SKM-1 treated with dmso at 0.1 percent for 144 hours (cell line): ENCODE measurements around the gene COL25A1.
"Not testable (repeated sequence)": the region's sequence is repeated elsewhere in the genome, so short reads cannot be mapped to it uniquely, and the experiment has no call there.

Source experiments
- DNase-seq: peaks from one replicate; lab custom pipeline; 2025; ENCODE audit not compliant: unreplicated experiment; lab: John Stamatoyannopoulos, UW

Gene COL25A1

DNA sequence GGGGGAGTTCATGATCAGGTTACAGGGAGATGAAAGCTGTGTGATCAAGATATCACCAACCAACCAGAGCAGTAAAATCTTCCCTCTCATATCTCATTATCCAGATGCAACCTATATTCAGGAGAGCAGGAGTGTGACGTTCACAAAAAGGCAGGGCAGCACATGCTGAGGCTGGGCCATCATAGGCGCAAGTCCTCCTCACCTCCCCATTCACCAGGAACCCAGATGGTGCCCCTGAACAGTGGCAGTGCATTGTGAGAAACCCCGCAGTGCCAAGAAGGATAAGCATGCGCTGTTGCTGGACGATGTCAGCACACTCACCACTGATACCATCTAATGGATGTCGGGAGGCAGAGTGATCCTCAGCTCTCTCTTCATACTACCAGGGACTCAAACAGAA, 170.9 kb downstream of the COL25A1 start:
- no peak for DNase-seq

DNA sequence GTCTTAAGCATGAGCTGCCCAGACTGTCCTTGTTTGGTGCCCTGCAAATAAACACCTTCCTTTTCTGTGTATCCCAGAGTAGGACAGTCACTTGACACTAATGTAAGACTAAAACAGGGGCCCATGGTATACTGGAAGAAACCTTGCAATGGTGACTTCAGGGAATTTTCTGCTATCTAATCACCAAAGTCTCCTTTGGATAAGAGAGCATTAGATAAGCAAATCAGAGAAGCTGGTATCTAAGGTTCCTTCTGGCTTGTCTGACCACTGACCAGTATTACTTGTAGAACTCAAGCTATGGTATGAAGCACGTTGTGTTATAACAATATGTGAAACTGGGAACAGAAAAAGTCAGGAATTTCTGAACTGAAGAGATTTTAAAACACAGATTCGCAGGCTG, 173.9 kb downstream of the COL25A1 start:
- DNase-seq = no peak

- no peak for DNase-seq
Observed at GRCh38 chr4:109127866-109128265, 174.6 kb downstream of the COL25A1 start.

- DNase-seq = no peak
Observed at GRCh38 chr4:109126856-109127255, 175.6 kb downstream of the COL25A1 start.

- peak; percentile 1 for DNase-seq
Observed at GRCh38 chr4:109125084-109125483, 177.4 kb downstream of the COL25A1 start.

DNA sequence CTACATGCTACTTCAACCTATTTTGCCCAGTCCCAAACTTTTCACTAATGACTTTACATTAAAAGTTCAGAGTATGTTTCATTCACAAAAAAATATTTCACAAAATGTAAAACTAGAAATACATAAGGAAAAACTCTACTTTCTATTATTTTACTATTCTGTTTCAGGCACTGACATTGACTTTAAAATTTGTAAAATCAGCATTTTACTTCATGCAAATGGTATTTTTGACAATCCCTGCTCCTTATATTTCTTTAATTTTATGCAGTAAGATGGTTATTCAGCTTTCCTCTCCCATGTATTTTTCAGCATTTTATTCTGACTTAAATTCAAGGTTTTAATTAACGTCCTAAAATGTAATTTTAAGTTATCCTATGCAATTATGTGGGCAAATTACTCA, 178.5 kb downstream of the COL25A1 start:
- no peak for DNase-seq

- no peak for DNase-seq
Observed at GRCh38 chr4:109121561-109121960, 180.9 kb downstream of the COL25A1 start.

- DNase-seq = no peak
Observed at GRCh38 chr4:109119852-109120251, 182.6 kb downstream of the COL25A1 start.

DNA sequence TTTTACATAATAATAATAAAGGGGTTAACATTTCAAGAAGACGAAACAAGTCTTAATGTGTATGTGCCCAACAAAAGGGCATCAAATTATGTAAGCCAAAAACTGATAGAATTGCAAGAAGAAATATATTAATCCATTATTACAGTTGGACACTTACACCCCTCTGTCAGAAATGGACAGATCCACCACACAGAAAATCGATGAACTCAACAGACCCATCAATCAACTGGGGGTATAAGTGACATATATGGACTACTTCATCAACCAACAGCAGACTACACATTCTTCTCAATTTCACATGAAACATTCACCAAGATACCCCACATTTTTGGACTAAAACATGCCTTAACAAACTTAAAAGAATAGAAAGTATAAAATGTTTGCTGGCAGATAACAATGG, 183.8 kb downstream of the COL25A1 start:
- DNase-seq = no peak

- no peak for DNase-seq
Observed at GRCh38 chr4:109114501-109114900, 188.0 kb downstream of the COL25A1 start.

GRCh38 chr4:109113521-109113920, 188.9 kb downstream of the COL25A1 start:
- no peak for DNase-seq

- DNase-seq = no peak
Observed at GRCh38 chr4:109111031-109111430, 191.4 kb downstream of the COL25A1 start.

- not testable (repeated sequence) for DNase-seq
Observed at GRCh38 chr4:109108215-109108614, 194.2 kb downstream of the COL25A1 start.

GRCh38 chr4:109094056-109094455, 208.4 kb downstream of the COL25A1 start:
- DNase-seq = no peak

GRCh38 chr4:109091727-109092409, 210.6 kb downstream of the COL25A1 start:
- DNase-seq = no peak

DNA sequence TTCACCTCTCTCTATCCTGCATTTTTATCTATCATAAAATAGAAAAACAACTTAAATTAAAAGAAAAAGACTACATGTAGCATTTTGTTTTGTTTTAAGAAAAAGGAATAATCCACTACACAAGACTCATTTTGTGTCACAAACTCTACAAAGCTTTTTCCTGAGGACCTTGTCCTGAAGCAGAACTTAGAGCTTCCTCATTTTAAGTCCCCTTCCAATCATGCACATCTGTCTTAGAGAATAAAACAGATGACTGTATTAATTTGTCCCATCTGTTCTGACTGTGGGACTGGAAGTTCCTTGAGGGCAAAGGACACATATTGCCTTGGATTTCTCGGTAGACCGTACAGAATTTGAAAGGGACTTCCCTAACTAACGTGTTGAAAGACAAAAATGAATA, 218.5 kb downstream of the COL25A1 start:
- no peak for DNase-seq

DNA sequence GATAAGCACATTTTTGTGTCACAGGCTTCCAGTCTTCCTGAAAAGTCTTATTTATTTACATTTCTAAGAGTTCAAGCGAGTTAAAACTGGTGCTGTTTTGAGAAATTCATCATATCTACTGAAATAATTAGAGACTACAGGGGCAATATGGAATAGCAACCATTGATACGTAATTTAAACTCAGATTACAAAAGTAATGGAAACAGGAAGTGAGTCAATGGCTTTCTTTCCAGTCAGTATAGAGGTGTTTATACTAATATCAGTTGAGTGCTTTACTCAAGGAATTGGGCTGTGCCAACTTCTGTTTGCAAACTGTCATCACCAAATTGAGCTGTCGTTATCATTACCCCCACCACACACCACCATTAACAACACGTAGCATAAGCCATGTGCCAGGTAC, 222.7 kb downstream of the COL25A1 start:
- no peak for DNase-seq

- no peak for DNase-seq
Observed at GRCh38 chr4:109079201-109079600, 223.3 kb downstream of the COL25A1 start.

GRCh38 chr4:109078724-109079123, 223.7 kb downstream of the COL25A1 start:
- no peak for DNase-seq

DNA sequence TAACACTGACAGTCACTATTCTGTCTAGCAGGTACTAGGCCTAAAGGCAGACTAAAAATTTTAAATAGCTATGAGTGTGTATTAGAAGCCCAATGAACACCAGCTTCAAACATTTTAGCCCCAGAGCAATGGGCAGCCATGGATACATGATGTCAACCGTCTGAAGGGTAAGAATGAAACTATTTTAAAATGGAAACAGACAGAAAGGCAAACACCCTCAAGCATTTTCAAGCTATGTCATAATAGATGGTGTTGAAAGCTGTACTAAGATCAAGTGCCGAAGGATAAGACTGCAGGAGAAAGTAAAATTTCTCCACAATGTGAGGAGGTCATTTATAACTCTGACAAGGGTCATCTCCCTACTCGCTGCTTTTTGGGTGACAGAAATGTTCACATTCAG, 225.0 kb downstream of the COL25A1 start:
- no peak for DNase-seq

- not testable (repeated sequence) for DNase-seq
Observed at GRCh38 chr4:109076709-109077108, 225.7 kb downstream of the COL25A1 start.

DNA sequence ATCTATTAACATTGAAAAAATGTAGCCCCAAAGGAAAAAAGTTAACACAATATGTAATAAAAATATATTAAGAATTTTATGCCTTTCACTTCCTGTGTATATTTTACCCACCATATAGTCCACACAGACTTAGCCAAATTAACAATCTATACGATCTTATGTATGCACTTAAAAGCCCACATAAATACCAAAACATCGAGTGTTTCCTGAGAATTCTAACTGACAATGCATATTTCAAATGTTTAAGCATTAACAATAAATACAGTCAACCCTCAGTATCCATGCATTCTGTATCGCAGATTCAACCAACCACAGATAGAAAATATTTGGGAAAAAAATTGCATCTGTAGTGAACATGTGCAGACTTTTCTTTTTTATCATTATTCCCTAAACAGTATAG, 226.8 kb downstream of the COL25A1 start:
- DNase-seq = no peak

GRCh38 chr4:109072595-109072994, 229.9 kb downstream of the COL25A1 start:
- peak; percentile 48 for DNase-seq
